Measurements from ENCODE around the gene PRICKLE3.
"Not testable (repeated sequence)": the region's sequence is repeated elsewhere in the genome, so short reads cannot be mapped to it uniquely, and the experiment has no call there.

PRICKLE3 gene

DNA sequence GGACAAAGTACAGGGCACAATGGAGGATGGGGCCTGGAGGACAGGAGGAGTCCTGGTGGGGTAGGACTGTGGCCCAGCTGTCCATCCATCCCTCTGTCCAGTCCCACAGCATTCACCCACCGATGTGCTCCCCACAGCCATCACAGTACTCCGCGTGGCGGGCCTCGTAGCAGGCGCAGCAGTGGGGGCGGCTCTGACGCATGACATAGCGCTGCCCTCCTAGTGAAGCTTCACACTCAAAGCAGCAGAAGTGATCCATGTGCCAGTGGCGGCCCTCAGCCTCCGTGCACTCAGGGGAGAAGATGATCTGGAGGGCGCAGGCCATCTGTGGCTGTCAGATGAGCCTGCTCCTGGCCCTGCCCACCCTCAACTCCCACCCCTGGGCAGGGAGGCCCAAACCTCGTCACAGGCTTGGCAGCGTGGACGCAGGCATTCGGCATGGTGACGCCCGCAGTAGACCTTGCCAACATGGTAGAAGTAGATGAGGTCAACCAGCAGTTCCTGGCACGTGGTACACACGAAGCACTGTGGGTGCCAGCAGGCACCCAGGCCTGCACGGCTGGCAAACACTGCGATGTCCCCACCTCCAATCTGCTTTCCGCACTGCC is 8.2 kb downstream of the PRICKLE3 start:
- no peak for DNase-seq

DNA sequence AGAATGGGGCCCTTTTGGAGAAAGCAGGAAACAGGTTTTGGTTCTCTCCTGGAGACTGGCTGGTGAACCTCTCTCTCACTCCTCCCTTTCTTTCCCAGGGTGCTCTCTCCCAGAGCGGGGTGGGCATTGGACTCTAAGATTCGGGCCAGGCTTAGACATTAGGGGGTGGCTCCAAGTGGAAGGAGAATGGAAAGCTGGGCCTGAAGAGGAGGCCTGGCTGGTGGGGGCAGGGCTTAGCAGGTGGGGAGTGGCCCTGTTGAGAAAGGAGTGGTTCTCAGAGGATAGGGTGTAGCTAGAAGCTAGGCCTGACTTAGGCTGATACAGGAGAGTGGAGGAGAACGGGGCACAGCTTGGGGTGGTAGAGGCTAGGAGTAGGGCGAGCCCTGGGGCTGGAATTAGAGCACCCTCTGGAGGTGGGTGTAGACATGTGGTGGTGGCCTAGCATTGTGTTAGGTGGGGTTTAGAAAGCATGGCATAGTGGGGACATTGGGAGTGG is 8.8 kb downstream of the PRICKLE3 start:
- DNase-seq, result no peak

DNA sequence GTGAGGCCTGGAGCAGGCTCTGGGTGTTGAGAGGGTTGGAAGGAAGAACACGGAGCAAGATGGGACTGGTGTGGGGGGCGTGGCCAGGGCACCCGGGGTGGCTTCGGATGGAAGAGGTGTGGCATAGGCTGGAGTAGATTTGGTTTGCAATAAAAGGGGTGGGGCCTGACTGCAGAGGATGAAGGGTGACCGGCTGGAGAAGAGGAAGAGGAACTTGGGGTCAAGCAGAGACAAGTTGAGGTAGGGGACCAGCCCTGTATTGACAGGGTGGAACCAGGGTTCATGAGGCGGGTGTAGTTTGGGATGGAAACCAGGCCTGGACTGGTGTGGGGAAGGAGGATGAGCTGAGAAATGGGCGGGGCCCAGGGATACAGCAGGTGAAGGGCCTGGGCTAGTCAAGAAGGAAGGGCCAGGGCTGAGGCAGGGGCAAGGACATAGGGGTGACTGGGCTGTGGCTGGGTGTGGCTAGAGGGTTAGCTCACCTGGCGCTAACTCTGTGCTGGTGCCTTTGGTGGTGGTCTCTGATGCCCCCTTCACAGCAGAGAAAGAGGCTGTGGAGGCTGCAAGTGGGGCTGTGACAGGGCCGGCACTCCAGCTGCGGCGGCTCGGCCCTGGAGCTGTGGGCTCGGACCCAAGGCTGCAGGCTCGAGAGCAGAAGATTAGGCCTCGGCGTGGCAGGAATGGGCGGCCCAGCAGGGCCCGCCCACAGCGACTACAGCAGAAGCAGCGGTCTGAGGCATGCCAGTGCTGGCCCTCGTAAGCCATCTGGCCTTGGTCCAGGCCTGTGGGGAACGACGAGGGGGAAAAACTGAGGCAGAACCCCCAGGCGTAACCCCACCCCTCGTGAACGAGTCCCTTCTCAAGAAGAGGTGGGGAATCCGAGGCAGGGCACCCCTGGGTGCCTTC is 9.5 kb downstream of the PRICKLE3 start:
- no peak for DNase-seq

DNA sequence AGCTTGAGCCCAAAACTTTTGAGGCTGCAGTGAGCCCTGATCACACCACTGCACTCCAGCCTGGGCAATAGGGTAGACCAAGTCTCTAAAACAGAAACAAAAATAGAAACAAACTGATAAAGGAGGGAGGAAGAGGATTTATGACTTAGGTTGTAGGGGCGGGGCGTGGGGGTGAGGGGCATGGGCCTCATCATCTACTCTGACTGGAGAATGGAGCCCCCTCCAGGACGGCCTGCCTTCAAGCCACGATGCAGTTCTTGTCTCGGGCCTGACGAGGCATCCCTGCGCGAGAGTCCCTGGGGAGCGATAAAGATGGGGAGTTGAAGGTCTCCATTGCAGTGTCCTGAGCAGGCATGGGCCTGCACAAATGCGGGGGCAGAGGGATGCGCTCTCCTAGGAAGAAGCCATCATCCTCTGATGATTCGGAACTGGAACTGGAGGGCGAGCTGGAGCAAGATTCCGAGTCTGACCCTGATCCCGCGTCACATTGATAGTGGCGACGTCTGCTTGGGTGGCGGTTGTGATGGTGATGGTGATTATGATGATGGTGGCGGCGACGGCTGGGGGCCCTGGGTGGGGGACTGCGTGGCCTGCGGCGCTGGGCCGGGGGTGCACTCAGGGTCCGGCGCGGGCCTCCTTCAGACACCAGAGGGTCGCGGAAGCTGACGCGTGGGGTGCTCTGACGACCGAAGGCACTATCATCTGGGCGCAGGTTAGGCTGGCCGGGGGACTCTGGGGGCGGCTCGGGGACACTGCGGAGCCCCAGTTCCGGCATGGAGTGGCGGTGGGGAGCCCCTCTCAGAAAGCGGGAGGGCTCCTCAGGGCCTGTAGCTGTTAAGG is 10.5 kb downstream of the PRICKLE3 start:
- no peak for DNase-seq

DNA sequence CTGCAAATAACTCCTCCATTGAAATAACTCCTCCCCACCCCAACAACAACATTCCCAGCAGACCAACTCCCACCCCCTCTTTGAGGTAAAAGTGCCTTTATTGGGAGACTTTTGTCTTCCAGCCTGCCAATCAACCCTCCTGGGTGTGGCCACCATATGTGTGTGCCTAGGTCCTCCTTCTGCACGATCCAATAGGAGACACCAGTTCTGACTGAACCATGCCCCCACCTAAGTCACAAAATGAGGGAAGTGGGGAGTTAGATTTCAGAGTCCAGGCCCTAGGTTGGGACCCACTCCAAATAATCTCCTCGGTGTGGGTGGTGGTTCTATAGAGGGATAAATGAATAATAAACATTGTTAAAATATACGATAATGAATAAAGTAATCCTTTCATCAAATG is 11.4 kb downstream of the PRICKLE3 start:
- no peak for DNase-seq

DNA sequence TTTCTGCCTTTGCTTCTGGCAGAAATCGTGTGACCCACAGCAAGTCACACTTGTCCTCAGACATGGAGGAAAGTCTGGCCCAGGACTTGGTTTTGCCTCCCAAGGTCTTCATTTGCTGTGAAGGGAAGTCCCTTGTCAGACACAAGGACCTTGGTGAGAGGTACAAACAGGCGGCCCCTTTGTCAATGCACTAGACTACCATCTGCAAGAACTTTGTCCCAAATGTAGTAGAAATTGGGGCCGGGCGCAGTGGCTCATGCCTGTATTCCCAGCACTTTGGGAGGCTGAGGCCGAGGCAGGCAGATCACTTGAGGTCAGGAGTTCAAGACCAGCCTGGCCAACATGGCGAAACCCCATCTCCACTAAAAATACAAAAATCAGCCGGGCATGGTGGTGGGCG is 12.6 kb downstream of the PRICKLE3 start:
- DNase-seq, result not testable (repeated sequence)

DNA sequence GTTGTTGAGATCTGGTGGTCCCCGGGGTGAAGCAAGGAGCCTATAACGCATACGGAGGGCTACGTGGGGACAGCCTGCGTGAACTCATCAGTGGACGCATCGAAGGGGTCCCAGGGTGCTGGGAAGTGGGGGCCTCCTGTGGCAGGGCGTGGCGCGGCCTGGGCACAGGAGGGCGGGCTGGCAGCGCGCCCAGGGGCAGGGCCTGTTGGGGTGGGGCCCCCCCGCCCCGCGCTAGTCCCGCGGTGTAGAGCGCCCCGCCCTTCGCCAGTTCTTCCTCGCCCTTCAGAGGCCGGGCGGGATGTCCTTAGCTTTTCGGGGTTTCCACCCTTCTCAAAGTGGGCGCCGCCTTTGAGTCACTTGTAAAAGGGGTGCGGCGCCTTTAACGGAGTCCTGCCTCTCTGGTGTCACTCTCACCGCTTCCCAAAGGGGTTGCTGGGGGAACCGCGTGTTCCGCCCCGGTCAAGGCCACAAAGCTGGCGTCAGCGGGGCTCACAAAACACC is 13.8 kb downstream of the PRICKLE3 start:
- DNase-seq, result peak; percentile 40

GRCh38 chrX:49171752-49172279 is 14.4 kb downstream of the PRICKLE3 start, which contains the start of gene PLP2:
TSS of gene PLP2 (plus strand) at chrX:49171898. CDS start at chrX:49172001, 103 bp downstream.
- peak; percentile 56 for DNase-seq

- no peak for DNase-seq
Observed at GRCh38 chrX:49167740-49168108, 18.4 kb downstream of the PRICKLE3 start.

DNA sequence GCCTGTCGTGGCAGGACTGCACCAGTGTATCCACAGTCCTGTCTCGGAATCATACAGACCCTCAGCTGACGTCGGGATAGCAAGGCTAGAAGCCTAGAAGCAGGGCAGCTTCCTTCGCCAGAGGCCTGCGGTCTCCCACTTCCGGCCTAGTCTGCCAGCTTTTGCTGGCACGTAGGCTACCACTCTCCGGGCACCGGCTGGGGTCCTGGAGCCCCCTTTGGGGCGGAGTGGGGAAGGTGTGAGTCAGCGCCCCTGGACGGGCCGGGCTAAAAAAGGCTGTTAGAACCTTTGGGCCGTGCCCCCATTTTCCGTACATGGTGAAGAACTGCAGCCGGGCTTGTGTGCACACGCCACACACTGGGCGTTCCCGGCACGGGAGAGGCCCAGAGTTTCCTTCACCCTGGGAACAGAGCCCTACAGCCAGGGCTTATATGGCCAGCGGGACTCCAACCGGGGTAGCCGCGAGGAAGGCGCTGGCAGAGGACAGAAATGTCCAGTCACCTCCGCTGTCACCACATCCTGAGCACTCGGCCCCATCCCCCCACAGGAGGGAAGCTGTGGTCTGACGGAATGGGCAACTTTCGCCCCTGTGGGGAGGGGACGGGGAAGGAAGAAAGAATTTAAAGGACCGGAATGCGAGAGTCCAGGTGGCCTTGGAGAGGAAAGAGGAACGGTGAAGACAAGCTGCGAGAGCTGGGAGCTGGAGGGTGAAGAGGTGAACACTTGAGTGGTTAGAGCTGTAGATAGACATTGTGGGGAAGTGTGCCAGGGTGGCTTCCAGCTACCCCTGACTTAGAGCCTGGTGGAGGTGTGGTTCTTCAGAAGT is 19.0 kb downstream of the PRICKLE3 start:
- peak; percentile 65 for DNase-seq

DNA sequence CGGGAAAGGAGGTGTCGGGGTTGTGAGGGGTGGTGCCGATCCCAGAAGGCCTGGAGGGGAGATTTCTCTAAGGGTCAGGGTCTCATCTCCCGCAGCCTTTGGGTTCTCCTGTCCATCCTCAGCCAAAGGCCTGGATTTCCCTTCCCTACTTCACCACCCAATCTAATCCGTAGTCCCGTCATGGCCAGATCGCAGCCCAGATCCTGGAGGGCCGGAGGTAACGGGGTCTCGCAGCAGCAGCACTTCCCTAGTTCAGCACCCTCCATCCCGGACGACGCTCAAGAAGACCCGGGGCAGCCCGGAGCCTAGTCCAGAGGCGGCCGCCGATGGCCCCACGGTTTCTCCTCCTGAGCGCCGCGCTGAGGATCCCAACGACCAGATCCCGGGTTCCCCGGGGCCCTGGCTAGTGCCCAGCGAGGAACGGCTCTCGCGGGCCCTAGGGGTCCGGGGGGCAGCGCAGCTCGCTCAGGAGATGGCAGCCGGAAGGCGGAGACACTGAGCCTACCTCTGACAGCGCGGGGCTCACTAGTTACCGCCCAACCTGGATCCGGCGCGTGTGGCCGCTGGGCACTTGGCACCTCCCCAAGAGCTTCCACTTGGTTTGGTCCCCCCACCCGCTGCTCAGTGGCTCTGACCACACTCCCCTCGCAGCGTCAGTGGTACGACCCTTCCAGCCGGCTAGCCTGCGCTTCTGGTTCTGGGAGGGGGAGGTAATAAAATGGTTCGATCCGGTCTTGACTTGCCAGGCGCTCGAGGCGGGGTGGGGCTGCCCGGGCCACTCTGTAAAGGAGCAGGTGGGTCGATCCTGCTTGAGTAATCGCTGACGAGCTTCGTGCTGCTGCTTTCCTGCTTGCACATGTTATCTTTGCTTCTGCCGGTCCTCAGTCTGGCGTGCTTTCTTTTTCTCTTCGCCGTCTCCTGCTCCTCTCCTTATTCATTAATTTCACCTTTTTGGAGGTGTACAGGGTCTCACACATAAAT is 20.0 kb downstream of the PRICKLE3 start:
- peak; percentile 51 for DNase-seq

DNA sequence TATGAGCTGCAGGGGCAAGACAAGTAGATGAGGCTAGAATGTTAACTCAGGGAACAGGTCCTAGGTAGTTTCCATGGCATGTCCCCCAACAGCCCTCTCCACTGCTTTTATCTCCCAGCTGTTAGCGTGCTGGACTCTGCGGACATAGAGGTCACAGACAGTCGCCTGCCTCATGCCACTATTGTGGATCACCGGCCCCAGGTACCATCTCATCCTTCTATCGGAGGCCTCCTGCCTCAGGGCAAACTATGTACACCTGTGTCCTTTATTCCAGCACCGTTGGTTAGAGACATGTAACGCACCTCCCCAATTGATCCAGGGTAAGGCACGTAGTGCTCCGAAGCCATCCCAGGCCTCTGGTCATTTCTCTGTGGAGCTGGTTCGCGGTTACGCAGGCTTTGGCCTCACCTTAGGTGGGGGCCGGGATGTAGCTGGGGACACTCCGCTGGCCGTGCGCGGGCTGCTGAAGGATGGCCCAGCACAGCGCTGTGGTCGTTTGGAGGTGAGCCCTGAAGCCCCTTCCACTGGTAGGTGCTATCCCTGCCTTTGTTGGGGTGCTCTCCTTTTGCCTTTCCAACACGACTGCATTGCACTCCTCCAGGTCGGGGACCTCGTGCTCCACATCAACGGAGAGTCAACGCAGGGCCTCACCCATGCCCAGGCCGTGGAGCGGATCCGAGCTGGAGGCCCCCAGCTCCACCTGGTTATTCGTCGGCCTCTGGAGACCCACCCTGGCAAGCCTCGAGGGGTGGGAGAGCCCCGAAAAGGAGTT is 21.4 kb downstream of the PRICKLE3 start:
- DNase-seq, result no peak

GRCh38 chrX:49163555-49164419 is 22.4 kb downstream of the PRICKLE3 start:
- peak; percentile 71 for DNase-seq

DNA sequence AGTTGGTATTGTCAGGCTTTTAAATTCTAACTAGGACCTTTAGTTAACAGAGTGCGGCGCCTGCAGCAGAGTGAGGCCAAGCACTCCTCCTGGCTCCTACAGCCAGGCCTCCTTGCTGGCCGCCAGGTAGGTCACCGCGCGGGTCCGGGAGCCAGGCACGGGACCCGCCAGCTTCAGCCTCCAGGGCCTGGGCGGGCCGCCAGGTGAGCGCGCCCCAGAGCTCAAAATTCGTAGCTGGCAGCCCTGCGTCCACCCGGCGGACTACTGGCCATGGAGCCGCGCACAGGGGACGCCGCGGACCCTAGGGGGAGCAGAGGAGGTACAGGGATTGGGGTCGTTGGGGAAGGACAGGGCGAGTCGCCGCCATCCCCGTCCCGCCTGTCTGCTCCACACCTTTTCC is 23.6 kb downstream of the PRICKLE3 start, which contains the start of gene MAGIX:
Gene MAGIX, plus strand, starts transcription at position 139 of the 400 bp plus-strand sequence. Its CDS starts 132 bp downstream, at position 271.
- DNase-seq, result no peak

DNA sequence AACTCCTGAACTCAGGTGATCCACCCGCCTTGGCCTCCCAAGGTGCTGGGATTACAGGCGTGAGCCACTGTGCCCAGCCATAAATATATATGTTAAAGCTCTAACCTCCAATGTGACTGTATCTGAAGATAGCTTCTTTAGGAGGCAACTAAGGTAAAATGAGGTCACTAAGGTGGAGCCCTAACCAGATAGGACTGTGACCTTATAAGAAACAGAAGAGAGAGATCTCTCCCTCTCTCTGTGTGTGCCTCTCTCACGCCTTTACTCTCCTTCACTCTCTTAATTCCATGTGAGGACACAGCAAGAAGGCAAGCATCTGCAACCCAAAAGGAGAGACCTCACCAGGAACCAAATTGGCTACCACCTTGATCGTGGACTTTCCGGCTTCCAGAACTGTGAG is 24.5 kb downstream of the PRICKLE3 start:
- no peak for DNase-seq

DNA sequence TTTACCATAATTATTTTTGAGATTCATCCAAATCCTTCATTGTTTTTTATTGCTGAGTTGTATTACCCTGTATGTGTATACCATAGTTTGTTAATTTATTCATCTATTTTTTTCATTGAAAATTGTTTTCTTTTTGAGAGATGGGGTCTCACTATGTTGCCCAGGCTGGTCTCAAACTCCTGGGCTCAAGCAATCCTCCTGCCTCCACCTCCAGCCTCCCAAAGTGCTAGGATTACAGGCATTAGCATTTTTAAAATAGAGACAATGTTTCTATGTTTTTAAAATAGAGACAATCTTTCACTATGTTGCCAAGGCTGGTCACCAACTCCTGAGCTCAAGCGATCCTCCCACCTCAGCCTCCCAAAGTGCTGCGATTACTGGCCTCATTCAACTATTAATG is 25.3 kb downstream of the PRICKLE3 start:
- no peak for DNase-seq

DNA sequence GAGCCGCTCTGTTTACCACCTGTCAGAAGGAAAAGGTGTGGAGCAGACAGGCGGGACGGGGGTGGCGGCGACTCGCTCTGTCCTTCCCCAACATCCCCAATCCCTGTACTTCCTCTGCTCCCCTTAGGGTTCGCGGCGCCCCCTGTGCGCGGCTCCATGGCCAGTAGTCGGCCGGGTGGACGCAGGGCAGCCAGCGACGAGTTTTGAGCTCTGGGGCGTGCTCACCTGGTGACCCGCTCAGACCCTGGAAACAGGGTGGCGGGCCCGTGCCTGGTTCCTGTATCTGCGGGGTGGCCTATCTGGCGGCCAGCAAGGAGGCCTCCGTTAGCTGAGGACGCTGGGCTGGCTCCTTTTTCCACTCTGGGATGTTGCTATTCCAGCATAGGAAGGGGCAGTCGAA is 29.0 kb downstream of the PRICKLE3 start:
- no peak for DNase-seq
